Activated T-cell treated with anti-CD3 and anti-CD28 coated beads, Interleukin-2, amount 50 U/mL, for 48 hours (primary cell): Measurements from ENCODE around the gene HLCS.
"Not testable (repeated sequence)": the region's sequence is repeated elsewhere in the genome, so short reads cannot be mapped to it uniquely, and the experiment has no call there.

Experiments
- DNase-seq, 2 experiments: peaks; one replicate each; pipeline ENCODE4 v3.0.0-alpha.2; 2020

The HLCS gene

DNA sequence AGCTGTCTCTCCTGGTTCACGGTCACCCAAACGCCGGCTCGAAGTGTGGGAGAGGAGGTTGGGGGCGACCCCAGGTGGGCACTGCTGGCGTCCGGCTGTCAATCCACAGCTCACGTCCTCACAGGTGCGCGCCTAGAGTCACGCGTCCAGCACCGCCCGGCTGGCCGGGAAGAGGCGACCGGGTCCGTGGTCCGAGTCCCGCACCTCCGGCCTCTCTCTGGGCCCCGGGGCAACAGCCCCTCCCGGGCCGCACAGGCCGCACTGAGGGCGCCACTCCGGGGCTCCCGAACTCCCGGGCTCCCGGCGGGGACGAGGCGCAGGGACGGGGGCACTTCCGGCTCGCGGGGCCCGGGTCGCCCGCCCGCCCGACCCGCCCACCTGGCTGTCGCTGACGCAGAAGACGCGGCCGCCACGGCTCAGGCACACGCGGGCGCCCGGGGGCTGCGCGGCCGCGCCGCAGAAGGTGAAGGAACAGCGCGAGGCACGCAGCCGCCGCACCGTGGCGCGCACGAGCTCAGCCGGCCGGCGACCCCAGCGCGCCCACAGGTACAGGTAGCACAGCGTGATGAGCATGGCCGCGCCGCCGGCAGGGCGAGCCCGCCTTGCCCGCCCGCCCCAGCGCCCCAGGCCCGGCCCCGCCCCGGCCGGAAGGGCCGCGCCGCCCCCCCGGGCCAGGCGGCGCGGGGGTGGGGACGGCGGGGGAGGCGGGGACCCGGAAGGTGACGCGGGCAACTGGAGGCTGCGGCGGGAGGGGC, at the start of gene HLCS:
HLCS (minus strand) TSS at position 604 of the 755 bp plus-strand sequence; CDS start at position 573, 31 bp downstream.
- peak; percentile 75 to 82 for DNase-seq

DNA sequence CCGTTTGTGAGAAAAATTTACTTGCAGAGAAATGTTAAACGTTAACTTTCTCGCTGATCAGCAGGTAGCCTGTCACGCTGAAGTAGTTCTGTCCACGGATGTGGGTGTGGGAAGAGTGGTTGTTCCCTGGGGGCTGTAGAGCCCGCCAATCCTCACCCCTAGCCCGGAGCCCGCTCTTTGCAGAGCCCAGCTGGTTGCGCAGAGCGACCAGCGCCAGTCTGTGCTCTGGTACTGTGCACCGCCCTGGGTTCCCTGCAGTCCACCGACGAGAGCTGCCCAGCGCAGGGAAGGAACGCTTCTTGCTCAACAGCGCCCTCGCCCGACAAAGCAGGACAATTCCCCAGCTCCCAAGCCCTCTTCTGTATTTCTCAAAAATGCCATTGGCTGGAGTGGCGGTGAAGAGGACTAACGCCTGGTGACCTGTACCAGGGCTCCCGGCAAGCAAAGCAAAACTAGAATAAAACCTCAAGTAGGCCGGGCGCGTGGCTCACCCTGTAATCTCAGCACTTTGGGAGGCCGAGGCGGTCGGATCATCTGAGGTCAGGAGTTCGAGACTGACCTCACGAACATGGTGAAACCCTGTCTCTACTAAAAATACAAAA, 43.4 kb upstream of the HLCS start:
- peak; percentile 88 to 91 for DNase-seq

DNA sequence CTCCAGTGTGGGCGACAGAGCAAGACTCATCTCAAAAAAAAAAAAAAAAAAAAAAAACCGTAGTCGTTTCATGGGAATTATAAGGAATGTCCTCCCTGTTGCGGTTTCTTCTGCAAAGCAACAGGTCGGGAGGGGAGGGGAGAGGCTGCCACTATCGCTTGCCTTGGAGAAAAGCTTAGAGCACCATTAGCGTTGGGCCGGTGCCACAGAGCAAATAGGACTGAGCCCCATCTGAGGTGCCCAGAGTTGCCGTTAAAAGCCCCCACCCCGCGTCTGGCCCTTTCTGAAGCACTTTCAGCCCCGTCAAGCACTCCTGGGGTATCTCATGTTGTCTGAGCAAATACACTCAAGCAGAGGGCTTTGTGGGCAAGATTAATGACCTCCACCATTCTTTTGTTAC, 42.3 kb upstream of the HLCS start:
- no peak for DNase-seq

DNA sequence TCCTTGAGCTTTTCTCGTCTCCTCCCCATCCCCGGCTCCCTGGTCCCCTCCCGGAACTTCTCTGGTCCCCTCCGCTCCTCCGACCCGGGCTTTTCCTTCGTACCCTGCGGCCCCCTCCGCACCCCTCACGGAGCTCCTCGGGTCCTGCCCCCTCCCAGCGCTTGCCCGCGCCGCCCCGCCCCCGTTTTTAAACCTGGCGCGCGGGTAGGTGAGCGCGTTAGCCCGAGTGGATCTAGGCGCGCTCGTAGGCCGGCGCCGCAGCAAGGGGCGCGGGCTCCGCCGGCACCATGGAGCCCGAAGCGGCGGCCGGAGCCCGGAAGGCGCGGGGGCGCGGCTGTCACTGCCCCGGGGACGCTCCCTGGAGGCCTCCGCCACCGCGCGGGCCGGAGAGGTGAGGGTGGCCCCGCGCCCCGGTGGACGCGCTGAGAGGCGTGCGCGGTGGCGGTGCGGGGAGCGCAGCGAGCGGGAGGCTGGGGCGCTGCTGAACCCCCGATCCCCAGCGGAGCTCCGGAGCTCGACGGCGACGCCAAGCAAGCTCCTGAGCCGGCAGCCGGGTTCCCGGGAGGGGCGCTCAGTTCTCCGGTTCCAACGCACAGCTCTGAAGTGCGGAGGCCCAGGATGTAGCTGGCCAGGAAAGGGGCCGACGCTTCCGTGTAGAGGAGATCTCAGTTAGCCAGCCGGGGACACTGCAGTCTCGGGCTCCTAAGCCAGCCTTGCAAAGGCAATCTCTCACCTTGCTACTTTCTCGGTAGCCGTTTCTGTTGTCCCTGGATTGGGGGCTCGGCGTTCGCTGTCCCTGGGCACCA, 40.2 kb upstream of the HLCS start, which contains the start of gene RIPPLY3:
RIPPLY3 (plus strand) TSS at position 217 of the 806 bp plus-strand sequence; CDS start at position 288, 71 bp downstream.
- DNase-seq, result peak; percentile 39 to 48

DNA sequence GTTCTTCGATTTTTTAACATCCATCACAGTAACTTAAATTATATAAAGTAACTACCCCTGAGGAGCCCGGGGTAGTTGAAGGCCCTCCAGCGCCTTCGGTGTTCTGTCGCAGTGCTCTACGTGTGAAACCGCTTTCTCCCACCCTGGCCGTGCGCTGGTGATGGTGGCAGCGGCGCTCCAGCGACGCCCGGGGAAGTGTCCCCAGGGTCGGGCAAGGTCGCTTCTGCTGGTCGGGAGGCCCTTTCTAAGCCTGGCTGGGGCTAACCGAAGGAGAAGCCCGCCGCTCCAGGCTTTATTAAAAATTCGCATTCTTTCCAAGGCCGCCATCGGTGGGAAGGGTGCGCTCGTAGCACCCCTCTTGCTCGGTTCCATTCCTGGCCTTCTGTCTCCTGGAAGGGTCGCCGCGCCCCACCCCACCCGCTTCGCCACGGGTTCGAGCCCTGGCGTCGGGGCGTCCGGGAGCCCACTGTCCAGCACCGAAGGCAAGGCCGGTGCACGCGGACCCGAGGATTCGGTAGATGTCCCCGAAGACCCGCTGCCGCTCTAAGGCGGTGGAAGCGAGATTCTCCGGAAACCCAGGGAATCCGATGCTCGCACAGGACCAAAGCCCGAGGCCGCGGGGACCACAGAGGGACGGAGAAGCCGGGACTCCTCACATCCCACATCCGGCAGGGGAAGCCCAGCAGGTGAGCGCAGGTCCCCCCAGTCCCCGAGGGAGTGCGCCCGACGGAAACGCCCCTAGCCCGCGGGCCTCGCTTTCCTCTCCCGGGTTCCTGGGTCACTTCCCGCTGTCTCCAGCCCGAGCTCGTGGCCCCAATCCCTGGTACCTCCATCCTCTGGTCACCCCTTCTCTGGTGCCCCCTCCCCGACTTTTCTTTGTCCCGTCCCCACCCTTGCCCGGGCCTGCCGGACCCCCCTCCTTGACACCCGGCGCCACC, 39.3 kb upstream of the HLCS start:
- DNase-seq, result peak in 1 of 2 experiments; percentile 31

DNA sequence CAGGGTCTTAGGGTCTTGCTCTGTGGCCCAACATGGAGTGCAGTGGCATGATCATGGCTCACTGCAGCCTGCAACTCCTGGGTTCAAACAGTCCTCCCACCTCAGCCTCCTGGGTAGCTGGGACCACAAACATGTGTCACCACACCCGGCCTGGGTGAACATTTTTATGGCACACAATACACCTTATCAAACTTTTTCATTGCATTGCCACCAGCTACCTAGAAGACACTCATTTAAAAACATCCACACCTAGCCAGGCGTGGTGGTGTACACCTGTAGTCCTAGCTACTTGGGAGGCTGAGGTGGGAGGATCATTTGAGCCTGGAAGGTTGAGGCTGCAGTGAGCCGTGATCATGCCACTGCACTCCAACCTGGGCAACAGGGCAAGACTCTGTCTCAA, 37.4 kb upstream of the HLCS start:
- not testable (repeated sequence) for DNase-seq

DNA sequence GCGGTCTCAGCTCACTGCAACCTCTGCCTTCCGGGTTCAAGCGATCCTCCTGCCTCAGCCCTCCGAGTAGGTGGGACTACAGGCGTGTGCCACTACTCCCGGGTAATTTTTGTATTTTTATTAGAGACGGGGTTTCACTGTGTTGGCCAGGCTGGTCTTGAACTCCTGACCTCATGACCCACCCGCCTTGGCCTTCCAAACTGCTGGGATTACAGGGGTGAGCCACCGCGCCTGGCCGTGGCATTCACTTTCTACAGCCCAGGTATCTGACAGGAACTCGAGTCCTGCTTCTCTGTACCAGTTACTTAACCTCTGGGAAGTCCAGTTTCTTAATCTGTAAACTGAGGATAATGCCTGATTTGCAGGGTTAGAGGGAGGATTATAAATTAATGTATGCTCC, 36.4 kb upstream of the HLCS start:
- not testable (repeated sequence) for DNase-seq

DNA sequence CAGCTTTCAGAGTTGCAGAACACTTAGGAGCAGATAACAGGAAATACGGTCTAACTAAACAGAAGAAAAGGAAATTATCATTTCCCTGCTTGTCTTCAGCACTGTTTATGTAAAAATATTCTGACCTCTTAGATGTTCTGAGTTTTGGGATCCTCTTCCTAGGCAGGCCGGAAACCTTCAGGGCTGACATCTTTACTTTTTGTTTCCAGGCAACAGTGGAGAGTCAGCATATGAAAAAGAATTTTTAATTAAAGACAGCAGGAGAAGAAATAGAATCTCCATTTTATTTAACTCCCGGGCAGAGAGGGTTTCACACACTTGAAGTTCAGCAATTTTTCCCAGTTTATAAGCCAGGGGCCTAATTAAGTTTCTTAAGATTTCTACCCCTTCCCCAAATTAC, 35.0 kb upstream of the HLCS start:
- no peak for DNase-seq

DNA sequence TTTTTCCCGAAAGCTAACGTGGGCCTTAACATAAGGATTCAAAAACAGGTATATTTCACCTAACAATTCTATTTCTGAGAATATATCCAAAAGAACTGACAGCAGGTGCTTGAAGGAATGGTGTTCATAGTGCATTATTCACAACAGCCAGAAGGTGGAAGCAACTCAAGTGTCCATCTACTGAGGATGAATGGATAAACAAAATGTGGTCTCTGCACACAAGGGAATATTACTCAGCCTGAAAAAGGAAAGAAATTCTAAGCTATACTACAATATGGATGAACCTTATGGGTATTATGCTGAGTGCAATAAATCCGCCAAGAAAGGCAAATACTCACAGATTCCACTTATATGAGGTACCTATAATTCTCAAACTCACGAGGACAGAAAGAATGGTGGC, 33.9 kb upstream of the HLCS start:
- DNase-seq, result no peak

DNA sequence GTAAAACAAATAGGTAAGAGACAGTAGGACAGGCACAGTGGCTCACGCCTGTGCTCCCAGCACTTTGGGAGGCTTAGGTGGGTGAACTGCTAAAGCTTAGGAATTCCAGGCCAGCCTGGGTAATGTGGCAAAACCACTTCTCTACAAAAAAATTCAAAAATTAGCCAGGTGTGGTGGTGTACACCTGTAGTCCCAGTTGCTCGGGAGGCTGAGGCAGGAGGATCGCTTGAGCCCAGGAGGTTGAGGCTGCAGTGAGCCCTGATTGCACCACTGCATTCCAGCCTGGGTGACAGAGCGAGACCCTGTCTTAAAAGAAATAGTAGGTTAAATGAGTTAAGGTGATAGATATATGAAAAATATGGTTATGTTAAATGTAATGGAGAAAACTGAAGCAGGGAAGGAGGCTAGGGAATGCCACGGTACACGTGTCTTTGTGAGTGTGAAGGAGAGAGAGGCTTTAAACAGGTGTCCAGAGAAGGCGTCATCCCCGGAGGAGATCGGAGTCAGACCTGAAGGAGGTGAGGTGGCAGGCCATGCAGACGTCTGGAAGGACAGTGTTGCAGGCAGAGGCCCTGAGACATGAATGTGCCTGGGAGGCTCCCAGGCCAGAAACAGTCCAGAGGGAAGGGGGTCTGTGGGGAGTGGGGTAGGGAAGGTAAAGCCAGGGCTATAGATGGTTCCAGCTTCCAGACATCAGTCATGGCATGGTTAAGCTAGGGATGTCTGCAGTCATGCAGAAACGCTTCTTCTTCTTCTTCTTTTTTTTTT, 32.8 kb upstream of the HLCS start:
- no peak for DNase-seq

DNA sequence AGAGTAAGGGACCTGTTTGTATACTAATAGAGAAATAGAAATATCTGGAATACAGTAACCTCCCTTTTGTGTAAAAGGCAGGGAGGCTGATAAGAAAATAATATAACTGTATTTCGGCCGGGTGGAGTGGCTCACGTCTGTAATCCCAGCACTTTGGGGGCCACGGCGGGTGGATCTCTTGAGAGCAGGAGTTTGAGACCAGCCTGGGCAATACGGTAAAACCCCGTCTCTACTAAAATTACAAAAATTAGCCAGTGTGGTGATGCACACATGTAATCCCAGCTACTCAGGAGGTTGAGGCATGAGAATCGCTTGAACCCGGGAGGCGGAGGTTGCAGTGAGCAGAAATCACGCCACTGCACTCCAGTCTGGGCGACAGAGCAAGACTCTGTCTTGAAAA, 28.8 kb upstream of the HLCS start:
- not testable (repeated sequence) for DNase-seq

DNA sequence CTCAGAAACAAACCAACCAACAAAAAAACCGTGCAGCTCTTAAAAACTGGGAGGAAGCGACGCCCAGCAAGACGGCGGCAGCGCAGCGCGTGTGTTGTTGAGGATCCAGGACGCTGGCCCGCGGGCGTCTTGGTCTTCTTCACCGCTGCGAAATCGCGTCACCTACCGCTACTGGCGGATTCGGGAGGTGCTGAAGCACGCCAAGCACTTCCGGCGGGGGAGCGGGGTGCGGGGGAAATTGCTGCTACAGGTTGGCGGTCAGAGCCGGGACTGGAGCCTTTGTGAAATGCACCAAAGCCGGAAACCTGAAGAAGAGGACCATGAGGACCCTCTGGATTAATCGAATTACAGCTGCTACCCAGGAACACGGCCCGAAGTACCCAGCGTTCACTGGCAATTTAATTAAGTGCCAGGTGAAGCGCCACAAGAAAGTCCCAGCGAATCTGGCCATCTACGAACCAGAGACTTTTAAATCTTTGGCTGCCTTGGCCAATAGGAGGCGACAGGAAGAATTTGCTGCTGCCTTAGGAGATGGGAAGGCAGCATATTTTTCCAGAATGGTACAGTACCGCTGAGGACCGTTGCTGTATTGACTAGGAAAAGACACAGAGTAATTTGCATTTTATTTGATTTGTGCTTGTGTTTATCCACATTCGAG, 28.2 kb upstream of the HLCS start:
- peak; percentile 47 to 60 for DNase-seq

DNA sequence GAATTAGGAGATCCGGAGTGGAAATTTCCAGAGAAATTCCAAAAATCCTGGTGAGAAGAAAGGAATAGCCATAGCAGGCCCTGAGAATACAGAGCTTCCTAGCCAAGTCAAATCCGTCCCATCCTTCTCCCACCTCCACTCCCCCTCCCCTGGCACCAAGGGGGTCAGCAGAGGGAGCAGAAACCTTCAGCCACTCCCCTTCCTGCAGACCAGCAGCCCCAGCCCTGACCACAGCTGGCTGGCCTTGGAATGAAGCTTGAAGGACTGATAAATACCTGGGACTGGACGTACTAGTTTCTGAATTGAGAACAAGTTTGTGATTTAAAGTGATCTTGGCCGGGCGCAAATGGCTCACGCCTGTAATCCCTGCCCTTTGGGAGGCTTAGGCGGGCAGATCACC, 26.2 kb upstream of the HLCS start:
- no peak for DNase-seq

DNA sequence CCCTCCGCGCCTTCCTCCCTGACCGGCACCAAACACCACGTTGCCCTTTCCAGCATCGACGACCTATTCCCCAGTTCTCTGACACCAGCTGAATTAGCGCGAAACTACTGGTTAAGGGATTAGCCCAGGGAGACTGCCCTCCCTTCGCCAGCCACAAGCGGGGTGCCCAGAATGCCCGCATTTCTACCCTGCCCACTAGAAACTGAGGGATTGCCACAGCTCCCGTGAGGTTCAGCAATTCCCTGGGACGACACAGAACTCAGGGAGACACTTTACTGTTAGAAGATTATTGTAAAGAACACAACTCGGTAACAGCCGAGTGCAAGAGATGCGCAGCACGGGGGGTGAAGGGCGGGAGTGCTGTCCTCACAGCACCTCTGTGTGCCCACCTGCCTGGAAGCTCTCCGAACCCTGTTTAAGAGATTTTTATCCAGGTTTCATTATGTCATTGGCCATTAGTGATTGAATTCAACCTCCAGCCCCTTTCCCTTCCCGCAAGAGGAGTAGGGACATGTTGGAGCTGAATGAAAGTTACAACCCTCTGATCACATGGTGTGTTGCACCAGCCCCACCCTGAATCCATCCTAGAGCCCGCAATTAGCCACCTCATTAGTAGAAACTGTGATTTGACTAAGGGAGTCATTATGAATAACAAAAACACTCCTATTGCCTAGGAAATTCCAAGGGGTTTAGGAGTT, 24.2 kb upstream of the HLCS start:
- DNase-seq, result no peak

DNA sequence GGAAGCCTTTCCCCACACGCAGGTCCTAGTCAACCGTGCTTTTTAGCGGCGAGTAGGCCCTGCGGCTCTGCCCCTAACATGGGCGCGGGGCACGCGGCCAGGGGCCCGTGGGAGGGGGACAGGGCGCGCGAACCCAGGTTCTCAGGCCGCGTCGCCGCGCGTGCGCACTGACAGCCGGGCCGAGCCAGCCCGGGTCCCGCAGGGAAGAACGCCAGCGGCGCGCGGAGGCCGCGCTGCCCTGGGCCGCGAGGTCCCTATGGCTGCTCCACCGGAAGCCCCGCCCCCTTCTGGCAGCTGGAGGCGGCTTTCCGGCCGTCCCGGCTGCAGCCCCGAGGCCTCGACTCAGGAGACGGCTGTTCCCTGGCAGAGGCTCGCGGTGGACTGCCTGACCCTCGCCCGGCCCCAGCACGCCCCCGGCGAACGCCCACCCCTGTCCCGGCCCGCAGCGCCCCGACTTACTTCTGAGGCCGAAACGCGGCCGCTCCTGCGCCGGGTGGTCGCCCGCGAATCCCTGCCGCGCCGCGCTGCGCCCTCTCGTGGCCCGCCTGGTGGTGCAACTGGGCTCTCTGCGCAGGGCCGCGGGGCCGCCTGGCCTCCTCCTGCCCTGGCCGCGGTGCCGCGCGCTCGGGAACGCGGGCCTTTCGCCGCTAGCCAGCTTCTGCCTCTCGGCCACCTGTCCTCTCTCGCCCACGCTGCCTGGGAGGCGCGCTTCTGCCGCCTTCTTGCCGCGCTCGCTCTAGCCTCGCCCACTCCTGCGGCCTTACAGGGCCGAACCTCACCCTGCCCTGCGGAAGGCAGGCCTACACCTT, 23.4 kb upstream of the HLCS start:
- peak; percentile 91 to 94 for DNase-seq

DNA sequence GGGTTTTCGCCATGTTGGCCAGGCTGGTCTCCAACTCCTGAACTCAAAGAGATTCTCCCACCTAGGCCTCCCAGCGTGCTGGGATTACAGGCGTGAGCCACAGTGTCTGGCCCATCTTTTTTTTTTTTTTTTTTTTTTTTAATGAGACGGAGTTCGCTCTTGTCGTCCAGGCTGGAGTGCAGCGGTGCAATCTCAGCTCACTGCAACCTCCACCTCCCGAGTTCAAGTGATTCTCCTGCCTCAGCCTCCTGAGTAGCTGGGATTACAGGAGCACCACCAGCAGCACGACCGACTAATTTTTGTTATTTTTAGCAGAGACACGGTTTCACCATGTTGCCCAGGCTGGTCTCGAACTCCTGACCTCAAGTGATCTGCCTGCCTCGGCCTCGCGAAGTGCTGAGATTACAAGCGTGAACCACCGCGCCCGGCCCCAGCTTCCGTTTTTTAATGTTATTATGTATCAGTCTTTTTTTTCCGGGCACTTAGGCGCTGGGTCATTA, 22.8 kb upstream of the HLCS start:
- DNase-seq, result not testable (repeated sequence)

DNA sequence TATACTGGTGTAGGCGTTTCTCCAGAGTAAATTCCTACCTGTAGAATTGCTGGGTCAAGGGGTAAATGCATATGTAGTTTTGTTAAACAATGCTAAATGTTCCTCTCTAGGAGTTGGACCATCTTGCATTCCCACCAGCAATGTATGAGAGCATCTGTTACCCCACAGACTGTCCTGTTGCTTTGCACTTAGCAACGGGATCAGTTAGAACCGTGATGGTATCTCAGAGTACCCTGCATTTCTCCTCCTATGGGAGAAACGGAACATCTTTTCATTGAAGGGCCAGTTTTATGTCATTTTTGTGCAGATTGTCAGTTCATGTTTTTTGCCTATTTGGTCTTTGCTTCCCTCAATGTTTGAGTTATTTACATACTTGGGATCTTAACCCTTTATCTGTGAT, 22.1 kb upstream of the HLCS start:
- DNase-seq, result no peak

DNA sequence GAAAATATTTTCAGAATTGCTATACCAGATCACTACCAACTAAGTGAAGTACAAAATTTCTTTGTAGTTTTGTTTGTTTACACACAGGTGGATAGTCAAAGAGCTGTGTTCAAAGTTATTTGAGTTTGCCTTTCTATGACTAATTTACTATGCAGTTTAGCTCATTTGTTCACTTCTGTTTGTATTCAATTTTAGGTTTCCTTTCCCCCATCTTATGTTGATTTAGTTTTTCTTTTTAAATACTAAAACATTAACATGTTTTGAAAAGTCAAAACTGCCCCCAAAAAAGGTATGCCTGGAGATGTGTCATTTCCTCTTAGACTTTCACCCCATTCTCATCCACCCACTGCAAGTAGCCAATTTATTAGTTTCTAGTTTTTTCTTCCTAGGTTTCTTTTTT, 21.4 kb upstream of the HLCS start:
- DNase-seq, result no peak
